ENCODE measurements around the gene PNLIPRP2.

- TF ChIP-seq ZNF211 (tag by site-specific recombination; IDR thresholded peaks at IDR 0.05; ENCODE audit: low read depth) (no peak), YY2 (tag by site-specific recombination; IDR thresholded peaks at IDR 0.05) (no peak), CTCF (tag by site-specific recombination; IDR thresholded peaks at IDR 0.05) (no peak), ZNF639 (tag by site-specific recombination; IDR thresholded peaks at IDR 0.05) (no peak)
These were observed 55.4 kb downstream of the PNLIPRP2 start for GRCh38 chr10:116676118-116676517.

Data from HEK293 (cell line).